ENCODE results near the gene MYBPC1. TPM values are rescaled to one million over a fixed set of nuclear protein-coding genes. Genes with fewer than 3 reads are reported as not detected.

Gene MYBPC1
- total RNA-seq, 1 experiment from 2014 or later: not detected

DNA sequence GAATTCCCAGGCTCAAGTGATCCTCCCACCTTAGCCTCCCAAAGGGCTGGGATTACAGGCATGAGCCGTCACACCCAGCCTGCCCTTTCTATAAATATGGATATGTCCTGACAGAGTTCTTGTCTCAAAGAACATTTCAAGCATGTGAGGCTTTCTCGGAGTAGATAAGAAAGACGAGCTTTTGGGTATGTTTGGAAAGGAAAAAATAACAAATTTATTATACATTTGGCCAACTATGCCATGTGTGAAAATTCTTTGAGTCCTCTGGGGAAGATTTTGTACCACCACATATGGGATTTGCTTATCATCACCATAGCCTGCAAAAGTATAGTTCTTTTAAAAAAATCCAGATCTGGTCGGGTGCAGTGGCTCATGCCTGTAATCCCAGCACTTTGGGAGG is 23.7 kb upstream of the MYBPC1 start:
- BruUV-seq (replicated peaks): no TSS peak
- Histone ChIP-seq H3K9me3 (ENCODE audit: control insufficient read depth, insufficient read depth, low read depth, low read length) (no peaks in the 10 kb centered on the region), H3K27ac (ENCODE audit: low read length) (no peak overlapping the region), H3K4me1 (ENCODE audit: control insufficient read depth, insufficient read depth, low read length) (no peaks in the 10 kb centered on the region), H3K4me3 (ENCODE audit: low read depth in 2 of 2, low read length in 2 of 2) (no peak overlapping the region), H3K27me3 (ENCODE audit: control insufficient read depth, insufficient read depth, low read length) (peaks cover 9% of the 10 kb centered on the region), H3K36me3 (ENCODE audit: control insufficient read depth, insufficient read depth, low read length) (no peaks in the 10 kb centered on the region)
- TF ChIP-seq REST (IDR thresholded peaks at IDR 0.05; ENCODE audit: insufficient read depth in 1 of 2, low read depth in 2 of 2, low read length in 1 of 2) (no peak), SIN3A (IDR thresholded peaks at IDR 0.05; ENCODE audit: borderline replicate concordance, insufficient read depth, low read depth, low read length) (no peak), TCF7L2 (IDR thresholded peaks at IDR 0.05; ENCODE audit: low read depth, low read length) (no peak), POLR2AphosphoS5 (IDR thresholded peaks at IDR 0.05; ENCODE audit: low read depth, low read length) (no peak), CTCF (IDR thresholded peaks at IDR 0.05) (no peak)
- POLR2A ChIA-PET: no interaction called here
- DNase-seq (ENCODE audit: low read depth, low spot score): no peak
- CTCF ChIA-PET: interaction anchor here (0.6 kb wide), 2 partner anchors 11 to 35 kb away, joined by 3 read pairs; no protein-coding TSS in a partner anchor
- in situ Hi-C loops (cut with HindIII; ENCODE audit: low pct_unique_long_range_greater_than_20kb, low sequenced_read_pairs) (no loop called here), intact Hi-C loops (cut with micrococcal nuclease; ENCODE audit: unreplicated experiment) (no loop called here)
- no peak for ATAC-seq

GRCh38 chr12:101573743-101574142 is 21.0 kb upstream of the MYBPC1 start:
- Histone ChIP-seq H3K4me3 (ENCODE audit: low read depth in 2 of 2, low read length in 2 of 2) (no peak overlapping the region), H3K27me3 (ENCODE audit: control insufficient read depth, insufficient read depth, low read length) (peaks cover 6% of the 10 kb centered on the region), H3K36me3 (ENCODE audit: control insufficient read depth, insufficient read depth, low read length) (no peaks in the 10 kb centered on the region), H3K27ac (ENCODE audit: low read length) (no peak overlapping the region), H3K4me1 (ENCODE audit: control insufficient read depth, insufficient read depth, low read length) (no peaks in the 10 kb centered on the region), H3K9me3 (ENCODE audit: control insufficient read depth, insufficient read depth, low read depth, low read length) (no peaks in the 10 kb centered on the region)
- in situ Hi-C loops (cut with HindIII; ENCODE audit: low pct_unique_long_range_greater_than_20kb, low sequenced_read_pairs) (no loop called here), intact Hi-C loops (cut with micrococcal nuclease; ENCODE audit: unreplicated experiment) (no loop called here)
- ChIA-PET POLR2A (no interaction called here), CTCF (no interaction called here)
- ATAC-seq: no peak
- DNase-seq (ENCODE audit: low read depth, low spot score): no peak
- TF ChIP-seq TCF7L2 (IDR thresholded peaks at IDR 0.05; ENCODE audit: low read depth, low read length): no peak
- TF ChIP-seq REST (IDR thresholded peaks at IDR 0.05; ENCODE audit: insufficient read depth in 1 of 2, low read depth in 2 of 2, low read length in 1 of 2): no peak
- no peak for TF ChIP-seq SIN3A (IDR thresholded peaks at IDR 0.05; ENCODE audit: borderline replicate concordance, insufficient read depth, low read depth, low read length)
- no TSS peak for BruUV-seq (replicated peaks)

All from Panc1 (cell line).